ENCODE measurements around the gene RTN4.
"Not testable (repeated sequence)": the region's sequence is repeated elsewhere in the genome, so short reads cannot be mapped to it uniquely, and the experiment has no call there.

The RTN4 gene

DNA sequence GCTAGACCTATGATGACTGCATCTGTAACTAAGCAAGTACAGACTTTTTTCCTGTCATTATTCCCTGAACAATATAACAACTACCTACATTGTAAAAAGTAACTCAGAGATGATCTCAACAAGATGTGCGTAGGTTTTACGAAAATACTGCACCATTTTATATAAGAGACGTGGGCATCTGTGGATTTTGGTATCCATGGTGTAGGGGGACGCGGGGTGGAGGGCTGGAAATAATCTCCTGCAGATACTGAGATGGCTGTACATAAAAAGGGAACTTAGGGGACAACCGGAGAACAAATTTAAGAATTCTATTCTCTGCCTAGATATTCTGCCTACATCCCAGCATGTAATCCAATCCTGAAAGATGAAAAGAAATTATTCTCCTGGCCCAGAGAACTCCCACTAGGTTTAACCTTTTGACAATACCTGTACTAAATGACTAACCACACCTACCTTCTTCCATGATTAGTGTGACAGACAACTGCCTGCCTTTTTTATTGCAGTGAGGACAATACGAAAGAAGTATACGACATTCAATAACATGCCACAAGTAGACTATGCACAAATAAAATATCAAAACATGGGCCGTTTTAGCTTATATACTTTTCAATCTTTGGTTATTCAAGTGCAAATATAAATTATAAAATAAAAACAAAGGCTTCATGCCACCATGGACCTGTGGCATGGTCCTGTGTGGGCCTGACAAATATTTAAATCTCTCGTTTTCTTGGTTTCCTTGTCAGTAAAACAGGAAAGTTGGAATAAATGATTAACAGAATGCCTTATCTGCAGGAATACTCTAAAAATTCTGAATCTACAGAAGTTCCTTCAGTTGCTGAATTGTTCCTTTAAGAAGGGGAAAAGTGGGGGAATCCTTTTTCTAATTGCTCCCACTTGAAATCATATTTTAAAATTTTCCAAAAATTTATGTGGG, 46.3 kb downstream of the RTN4 start:
- DNase-seq: no peak

- DNase-seq: no peak
These were observed 48.5 kb downstream of the RTN4 start for GRCh38 chr2:55001716-55002115.

DNA sequence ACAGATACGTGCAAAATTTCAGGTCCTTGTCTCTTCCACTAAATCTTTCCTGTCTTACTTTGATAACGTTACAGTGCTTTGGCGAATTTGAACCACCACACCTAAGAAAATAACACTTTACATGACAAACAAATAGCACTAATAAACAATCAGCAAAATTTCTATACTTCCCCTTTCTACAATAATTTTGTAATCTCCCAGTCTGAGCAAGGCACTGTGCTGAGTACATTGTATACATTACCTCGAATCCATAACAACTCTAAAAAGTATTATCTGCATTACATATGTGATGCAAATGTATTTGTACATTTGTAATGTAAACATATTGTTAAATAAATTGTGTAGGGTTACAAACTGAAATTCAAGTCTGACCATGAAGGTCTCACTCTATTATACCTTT, 49.9 kb downstream of the RTN4 start:
- DNase-seq: no peak

DNA sequence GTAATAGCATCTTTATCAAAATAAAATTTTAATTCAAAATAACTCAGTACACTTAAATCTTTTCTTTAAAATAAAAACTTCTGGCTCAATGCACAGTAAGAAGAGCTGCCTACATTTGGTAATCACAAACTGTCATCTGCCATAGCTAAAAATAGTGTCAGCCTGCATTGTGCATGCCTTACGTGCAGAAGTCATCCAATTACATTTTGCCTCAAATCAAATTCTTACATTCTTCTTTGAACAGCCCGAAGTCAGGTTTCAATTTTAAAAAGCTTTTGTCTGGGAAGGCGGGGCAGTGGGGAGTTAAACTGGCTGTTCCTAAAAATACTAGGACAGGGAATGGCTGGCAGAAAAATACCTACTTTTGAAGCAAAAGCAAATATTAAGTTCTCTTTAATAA, 51.1 kb downstream of the RTN4 start:
- DNase-seq: no peak

- no peak for DNase-seq
These were observed 52.4 kb downstream of the RTN4 start for GRCh38 chr2:54997826-54998225.

GRCh38 chr2:54995553-54995952, 54.7 kb downstream of the RTN4 start:
- no peak for DNase-seq

GRCh38 chr2:54990694-54991093, 59.6 kb downstream of the RTN4 start:
- DNase-seq: not testable (repeated sequence)

- no peak for DNase-seq
These were observed 61.6 kb downstream of the RTN4 start for GRCh38 chr2:54988612-54989011.

GRCh38 chr2:54986264-54986663, 64.0 kb downstream of the RTN4 start:
- DNase-seq: no peak

DNA sequence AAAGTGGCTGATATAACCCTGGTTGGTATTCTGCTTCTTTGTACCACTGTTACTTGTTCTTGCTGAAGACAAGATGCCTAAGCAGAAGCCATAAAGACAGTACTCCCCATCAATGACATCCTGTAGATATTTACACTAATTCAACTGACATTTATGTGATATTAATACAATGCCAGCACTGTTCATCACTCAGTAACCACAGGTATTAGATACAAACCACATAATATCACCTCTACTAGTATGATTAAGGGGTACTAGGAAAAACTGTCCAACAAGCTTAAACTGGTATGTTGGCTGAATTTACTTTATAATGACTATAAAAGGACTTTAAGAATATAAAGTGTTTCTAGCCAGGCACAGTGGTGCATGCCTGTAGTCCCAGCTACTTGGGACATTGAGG, 65.8 kb downstream of the RTN4 start:
- no peak for DNase-seq

DNA sequence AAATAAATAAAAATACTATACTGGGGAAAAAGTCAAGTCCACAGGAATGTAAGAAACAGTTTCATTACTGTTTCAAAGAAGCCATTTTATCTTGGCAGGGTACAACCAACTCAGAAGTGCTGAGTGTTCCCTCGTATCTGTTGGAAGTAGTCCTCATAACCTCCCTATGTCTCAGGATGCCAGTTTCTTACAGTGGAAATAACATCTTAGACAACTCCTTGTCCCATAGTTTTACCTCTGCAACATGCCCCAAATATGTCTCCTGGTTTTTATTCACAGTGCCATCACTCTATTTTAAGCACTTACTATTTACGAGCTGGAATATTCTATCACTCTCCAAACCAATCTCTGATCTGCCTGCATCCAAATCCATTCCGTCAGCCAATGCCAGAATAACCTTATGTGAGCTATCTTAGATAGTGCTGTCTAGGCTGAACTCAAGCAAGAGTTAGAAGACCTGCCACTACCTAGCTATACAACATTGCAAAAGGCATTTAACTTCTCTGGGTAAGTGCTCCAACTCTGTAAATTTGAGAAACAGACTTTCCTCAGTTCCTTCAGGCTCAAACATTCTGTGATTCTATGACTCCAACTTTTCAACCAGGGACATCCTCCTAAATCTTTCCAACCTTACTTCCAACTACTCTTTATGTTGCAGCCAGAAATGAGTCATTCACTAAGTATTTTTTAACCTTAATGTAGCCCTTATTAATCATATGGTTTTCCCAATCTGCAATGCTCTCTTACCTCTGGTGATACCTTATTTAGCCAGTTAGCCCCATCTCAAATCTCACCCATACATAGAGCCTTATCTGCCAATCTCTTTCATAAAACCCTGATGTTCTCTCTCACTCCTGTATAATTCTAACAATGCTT, 66.7 kb downstream of the RTN4 start:
- no peak for DNase-seq

- no peak for DNase-seq
These were observed 68.9 kb downstream of the RTN4 start for GRCh38 chr2:54981385-54981784.

- DNase-seq: no peak
These were observed 70.8 kb downstream of the RTN4 start for GRCh38 chr2:54979321-54980044.

DNA sequence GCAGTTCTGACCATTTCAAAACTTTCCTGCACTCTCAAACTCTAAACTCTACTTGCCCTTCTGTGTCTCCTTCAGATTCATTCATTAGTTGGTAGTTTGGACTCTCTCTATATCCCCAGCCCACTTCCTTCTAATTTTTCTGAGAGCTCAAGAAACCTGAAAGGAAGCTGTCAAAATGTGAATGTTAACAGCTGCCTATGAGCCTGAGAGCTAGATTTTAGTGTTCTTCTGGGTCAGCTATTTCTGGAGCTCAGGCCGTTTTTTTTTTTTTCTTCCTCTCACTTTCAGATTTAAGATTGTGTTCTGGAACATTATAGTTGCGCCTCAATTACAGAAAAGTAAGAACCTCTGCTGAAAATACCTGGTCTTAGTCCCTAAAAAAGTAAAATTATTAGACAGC, 73.1 kb downstream of the RTN4 start:
- no peak for DNase-seq

GRCh38 chr2:54975598-54976492, 74.4 kb downstream of the RTN4 start:
- no peak for DNase-seq

DNA sequence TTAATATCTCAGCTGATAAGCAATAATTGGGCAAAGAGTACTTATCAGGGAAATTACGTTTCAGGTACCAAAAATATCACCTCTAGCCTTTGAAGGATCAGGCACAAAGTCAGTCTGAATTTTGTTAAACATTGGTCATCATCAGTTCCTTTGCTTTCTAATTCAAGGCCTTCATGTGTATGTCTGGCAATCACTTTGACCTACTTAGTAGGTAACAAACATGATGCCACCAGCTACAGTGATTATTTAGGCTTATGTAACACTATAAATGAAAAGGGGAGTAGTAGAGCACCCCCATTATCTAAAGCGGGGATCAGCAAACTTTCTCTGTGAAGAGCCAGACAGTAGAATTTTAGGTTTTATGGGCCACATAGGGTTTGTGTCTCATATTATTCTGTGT, 75.1 kb downstream of the RTN4 start:
- no peak for DNase-seq

- no peak for DNase-seq
These were observed 80.3 kb downstream of the RTN4 start for GRCh38 chr2:54969940-54970338.

- DNase-seq: no peak
These were observed 80.8 kb downstream of the RTN4 start for GRCh38 chr2:54969295-54969939.

GRCh38 chr2:54968561-54969218, 81.6 kb downstream of the RTN4 start:
- DNase-seq: no peak

DNA sequence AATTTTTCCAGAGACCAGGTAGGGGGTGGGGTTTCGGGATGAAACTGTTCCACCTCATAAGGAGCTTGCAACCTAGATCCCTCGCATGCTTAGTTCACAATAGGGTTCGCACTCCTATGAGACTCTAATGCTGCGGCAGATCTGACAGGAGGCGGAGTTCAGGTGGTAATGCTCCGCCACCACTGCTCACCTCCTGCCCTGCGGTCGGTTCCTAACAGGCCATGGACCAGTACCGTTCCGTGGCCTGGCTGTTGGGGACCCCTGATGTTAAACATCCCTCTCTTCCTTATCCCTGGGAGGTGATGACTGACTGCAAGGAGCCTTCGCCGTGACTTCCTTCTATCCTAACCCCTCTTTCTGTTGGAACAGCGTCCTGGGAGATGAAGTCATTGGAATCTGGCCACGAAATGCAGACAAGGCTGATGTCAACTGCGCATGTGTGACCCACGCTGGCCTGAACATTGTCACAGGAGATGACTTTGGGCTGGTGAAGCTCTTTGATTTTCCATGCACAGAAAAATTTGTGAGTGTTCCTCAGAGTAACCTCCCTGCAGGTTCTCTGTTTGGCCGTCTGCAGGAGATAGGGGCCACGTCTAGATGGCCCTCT, 82.4 kb downstream of the RTN4 start:
- no peak for DNase-seq

DNA sequence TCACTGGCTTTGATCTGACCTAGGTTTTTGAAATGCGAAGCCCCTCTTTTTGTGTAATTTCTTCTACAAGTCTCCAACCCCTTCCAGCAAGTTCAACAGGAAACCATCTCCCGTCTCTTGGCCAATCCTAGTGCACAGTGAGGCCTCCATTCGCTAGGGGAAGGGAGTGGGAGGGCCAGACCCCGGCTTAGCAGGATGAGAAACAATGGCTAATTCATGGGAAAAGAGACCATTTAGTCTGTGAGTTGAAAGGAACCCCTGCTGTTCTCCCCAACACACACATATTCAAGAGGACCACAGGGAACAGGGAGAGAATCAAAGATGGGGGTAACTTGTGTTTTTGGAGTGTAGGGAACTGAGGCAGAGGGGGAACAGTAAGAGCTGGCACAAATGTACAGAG, 83.0 kb downstream of the RTN4 start:
- no peak for DNase-seq

Measured in NCI-H187 (cell line).